ENCODE results near the gene TFAP2E. TPM values are rescaled to one million over a fixed set of nuclear protein-coding genes. Genes with fewer than 3 reads are reported as not detected.

TFAP2E gene
- total RNA-seq, 2 donors from 2014 or later = 0.62 to 0.66 TPM

GRCh38 chr1:35586808-35587207 lies 13.7 kb downstream of the TFAP2E start:
- TF ChIP-seq CTCF (conservative IDR thresholded peaks at IDR 0.05) = no peak
- peaks cover 4% of the 10 kb centered on the region for H3K27me3 Mint-ChIP-seq (ENCODE audit: insufficient read depth)
- H3K36me3 ChIP-seq (ENCODE audit: control insufficient read depth, insufficient read depth, low read length) = no peaks in the 10 kb centered on the region
- H3K27ac Mint-ChIP-seq = no peak overlapping the region
- H3K27ac ChIP-seq (ENCODE audit: low read depth, low read length) = no peak overlapping the region
- H3K4me3 ChIP-seq (ENCODE audit: low read length) = no peak overlapping the region
- no peak for DNase-seq
- no peaks in the 10 kb centered on the region for H3K4me1 ChIP-seq (ENCODE audit: control insufficient read depth, insufficient read depth, low read length)
- H3K9me3 ChIP-seq (ENCODE audit: control insufficient read depth, low read length) = no peaks in the 10 kb centered on the region
- H3K36me3 Mint-ChIP-seq (ENCODE audit: low read depth) = no peaks in the 10 kb centered on the region
- H3K4me3 Mint-ChIP-seq = no peak overlapping the region
- H3K27me3 ChIP-seq (ENCODE audit: control insufficient read depth, insufficient read depth, low read length, poor library complexity, severe bottlenecking) = no peaks in the 10 kb centered on the region
- H3K9ac ChIP-seq (ENCODE audit: extremely low read depth, low read length, poor library complexity, severe bottlenecking) = no peak overlapping the region
- 91% methylated on average over 7 of the region's 7 CpGs for WGBS, 2 experiments (ENCODE audit: insufficient coverage in 1 of 2, insufficient read length in 1 of 2)
- peaks cover 4% of the 10 kb centered on the region for H3K4me1 Mint-ChIP-seq
- no peaks in the 10 kb centered on the region for H3K9me3 Mint-ChIP-seq

- no peaks in the 10 kb centered on the region for H3K9me3 Mint-ChIP-seq
- peaks cover 4% of the 10 kb centered on the region for H3K27me3 Mint-ChIP-seq (ENCODE audit: insufficient read depth)
- H3K27ac Mint-ChIP-seq = no peak overlapping the region
- H3K27me3 ChIP-seq (ENCODE audit: control insufficient read depth, insufficient read depth, low read length, poor library complexity, severe bottlenecking) = no peaks in the 10 kb centered on the region
- no peak overlapping the region for H3K4me3 ChIP-seq (ENCODE audit: low read length)
- 86 to 93% methylated on average over 2 to 6 of the region's 6 CpGs for WGBS, 2 experiments (ENCODE audit: insufficient coverage in 1 of 2, insufficient read length in 1 of 2)
- H3K9me3 ChIP-seq (ENCODE audit: control insufficient read depth, low read length) = no peaks in the 10 kb centered on the region
- TF ChIP-seq CTCF (conservative IDR thresholded peaks at IDR 0.05) = no peak
- no peaks in the 10 kb centered on the region for H3K36me3 ChIP-seq (ENCODE audit: control insufficient read depth, insufficient read depth, low read length)
- H3K4me1 ChIP-seq (ENCODE audit: control insufficient read depth, insufficient read depth, low read length) = no peaks in the 10 kb centered on the region
- peaks cover 4% of the 10 kb centered on the region for H3K4me1 Mint-ChIP-seq
- no peaks in the 10 kb centered on the region for H3K36me3 Mint-ChIP-seq (ENCODE audit: low read depth)
- H3K9ac ChIP-seq (ENCODE audit: extremely low read depth, low read length, poor library complexity, severe bottlenecking) = no peak overlapping the region
- peak; percentile 42 for DNase-seq
- no peak overlapping the region for H3K27ac ChIP-seq (ENCODE audit: low read depth, low read length)
- H3K4me3 Mint-ChIP-seq = no peak overlapping the region
These were observed 14.6 kb downstream of the TFAP2E start for GRCh38 chr1:35587736-35588135.

DNA sequence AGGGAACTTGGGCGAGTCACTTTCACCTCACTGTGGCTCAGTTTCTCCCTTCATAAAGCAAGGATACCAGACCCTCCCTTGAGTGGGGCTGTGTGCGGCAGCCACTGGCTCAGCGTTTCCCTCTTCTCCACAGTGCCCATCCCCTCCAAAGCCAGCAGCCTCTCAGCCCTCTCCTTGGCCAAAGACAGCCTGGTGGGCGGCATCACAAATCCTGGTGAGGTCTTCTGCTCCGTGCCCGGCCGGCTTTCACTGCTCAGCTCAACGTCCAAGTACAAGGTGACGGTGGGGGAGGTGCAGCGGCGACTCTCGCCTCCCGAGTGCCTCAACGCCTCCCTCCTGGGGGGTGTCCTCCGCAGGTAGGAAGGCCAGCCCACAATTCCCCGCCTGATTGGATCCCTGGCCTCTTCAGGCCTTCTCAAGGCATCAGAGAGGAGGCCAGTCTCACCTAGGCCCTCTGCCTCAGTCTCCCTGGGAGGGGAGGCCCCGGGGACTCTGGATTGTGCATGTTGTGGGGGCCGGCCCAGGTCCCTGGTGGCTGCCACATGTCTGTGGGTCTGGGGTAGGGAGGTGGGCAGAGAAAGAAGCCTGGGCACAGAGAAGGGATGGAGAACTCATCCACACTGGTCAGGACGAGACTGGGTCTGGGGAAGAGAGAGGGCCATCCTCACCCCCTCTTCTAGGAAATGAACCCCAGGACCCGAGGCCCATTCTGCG lies 15.2 kb downstream of the TFAP2E start:
- no peak for DNase-seq
- no peaks in the 10 kb centered on the region for H3K36me3 Mint-ChIP-seq (ENCODE audit: low read depth)
- H3K4me3 Mint-ChIP-seq = no peak overlapping the region
- peaks cover 4% of the 10 kb centered on the region for H3K4me1 Mint-ChIP-seq
- no peaks in the 10 kb centered on the region for H3K9me3 ChIP-seq (ENCODE audit: control insufficient read depth, low read length)
- no peak overlapping the region for H3K4me3 ChIP-seq (ENCODE audit: low read length)
- WGBS, 2 experiments (ENCODE audit: insufficient coverage in 1 of 2, insufficient read length in 1 of 2) = 79 to 84% methylated on average over 16 to 21 of the region's 21 CpGs
- no peak overlapping the region for H3K27ac ChIP-seq (ENCODE audit: low read depth, low read length)
- no peaks in the 10 kb centered on the region for H3K4me1 ChIP-seq (ENCODE audit: control insufficient read depth, insufficient read depth, low read length)
- no peaks in the 10 kb centered on the region for H3K27me3 ChIP-seq (ENCODE audit: control insufficient read depth, insufficient read depth, low read length, poor library complexity, severe bottlenecking)
- H3K9me3 Mint-ChIP-seq = no peaks in the 10 kb centered on the region
- no peak for TF ChIP-seq CTCF (conservative IDR thresholded peaks at IDR 0.05)
- no peaks in the 10 kb centered on the region for H3K36me3 ChIP-seq (ENCODE audit: control insufficient read depth, insufficient read depth, low read length)
- no peak overlapping the region for H3K9ac ChIP-seq (ENCODE audit: extremely low read depth, low read length, poor library complexity, severe bottlenecking)
- H3K27ac Mint-ChIP-seq = no peak overlapping the region
- H3K27me3 Mint-ChIP-seq (ENCODE audit: insufficient read depth) = peaks cover 4% of the 10 kb centered on the region
